ENCODE results near the gene SULT2A1.

The SULT2A1 gene

DNA sequence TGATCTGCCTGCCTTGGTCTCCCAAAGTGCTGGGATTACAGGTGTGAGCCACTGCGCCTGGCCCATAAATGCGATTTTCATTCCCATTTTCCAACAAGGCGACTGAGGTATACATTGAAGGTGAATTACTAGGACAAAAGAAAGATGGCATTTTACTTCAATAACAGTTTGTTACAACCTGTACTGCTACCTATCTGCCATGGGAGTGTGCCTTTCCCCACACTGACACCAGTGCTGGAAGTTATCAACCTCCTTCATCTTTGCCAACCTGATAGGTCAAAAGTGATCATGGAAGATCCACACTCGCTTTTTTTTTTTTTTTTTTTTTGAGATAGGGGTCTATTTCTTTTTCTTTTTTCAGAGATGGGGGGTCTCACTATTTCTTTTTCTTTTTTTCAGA is 53.4 kb downstream of the SULT2A1 start:
- no peak overlapping the region for H3K4me3 ChIP-seq (ENCODE audit: low read depth in 1 of 2, low read length in 2 of 2)
- DNase-seq, result no peak
- H3K9ac ChIP-seq (ENCODE audit: low read depth, low read length), result no peak overlapping the region
- no peaks in the 10 kb centered on the region for H4K20me1 ChIP-seq (ENCODE audit: insufficient read depth, low read length)
- no peaks in the 10 kb centered on the region for H3K27me3 ChIP-seq (ENCODE audit: insufficient read depth, low read length, poor library complexity)
- no peaks in the 10 kb centered on the region for H3K4me1 ChIP-seq (ENCODE audit: insufficient read depth, low read length)
- H3K4me2 ChIP-seq (ENCODE audit: insufficient read depth, low read length), result no peak overlapping the region
- no peak overlapping the region for H2AFZ ChIP-seq (ENCODE audit: low read depth, low read length)
- ATAC-seq (ENCODE audit: insufficient read depth, low read depth), result no peak
- H3K36me3 ChIP-seq (ENCODE audit: insufficient read depth, low read length), result no peaks in the 10 kb centered on the region
- no peak overlapping the region for H3K27ac ChIP-seq (ENCODE audit: low read length)
- no peaks in the 10 kb centered on the region for H3K9me3 ChIP-seq (ENCODE audit: insufficient read depth, low read length, severe bottlenecking)
- TF ChIP-seq, protein P1, sequence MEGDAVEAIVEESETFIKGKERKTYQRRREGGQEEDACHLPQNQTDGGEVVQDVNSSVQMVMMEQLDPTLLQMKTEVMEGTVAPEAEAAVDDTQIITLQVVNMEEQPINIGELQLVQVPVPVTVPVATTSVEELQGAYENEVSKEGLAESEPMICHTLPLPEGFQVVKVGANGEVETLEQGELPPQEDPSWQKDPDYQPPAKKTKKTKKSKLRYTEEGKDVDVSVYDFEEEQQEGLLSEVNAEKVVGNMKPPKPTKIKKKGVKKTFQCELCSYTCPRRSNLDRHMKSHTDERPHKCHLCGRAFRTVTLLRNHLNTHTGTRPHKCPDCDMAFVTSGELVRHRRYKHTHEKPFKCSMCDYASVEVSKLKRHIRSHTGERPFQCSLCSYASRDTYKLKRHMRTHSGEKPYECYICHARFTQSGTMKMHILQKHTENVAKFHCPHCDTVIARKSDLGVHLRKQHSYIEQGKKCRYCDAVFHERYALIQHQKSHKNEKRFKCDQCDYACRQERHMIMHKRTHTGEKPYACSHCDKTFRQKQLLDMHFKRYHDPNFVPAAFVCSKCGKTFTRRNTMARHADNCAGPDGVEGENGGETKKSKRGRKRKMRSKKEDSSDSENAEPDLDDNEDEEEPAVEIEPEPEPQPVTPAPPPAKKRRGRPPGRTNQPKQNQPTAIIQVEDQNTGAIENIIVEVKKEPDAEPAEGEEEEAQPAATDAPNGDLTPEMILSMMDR (IDR thresholded peaks at IDR 0.05; ENCODE audit: borderline replicate concordance, extremely low read depth, low read length, poor library complexity, severe bottlenecking), result no peak
- TF ChIP-seq EZH2 (IDR thresholded peaks at IDR 0.05; ENCODE audit: borderline replicate concordance, low read depth, low read length, severe bottlenecking), result no peak
- H3K79me2 ChIP-seq (ENCODE audit: insufficient read depth, low read length), result no peaks in the 10 kb centered on the region

DNA sequence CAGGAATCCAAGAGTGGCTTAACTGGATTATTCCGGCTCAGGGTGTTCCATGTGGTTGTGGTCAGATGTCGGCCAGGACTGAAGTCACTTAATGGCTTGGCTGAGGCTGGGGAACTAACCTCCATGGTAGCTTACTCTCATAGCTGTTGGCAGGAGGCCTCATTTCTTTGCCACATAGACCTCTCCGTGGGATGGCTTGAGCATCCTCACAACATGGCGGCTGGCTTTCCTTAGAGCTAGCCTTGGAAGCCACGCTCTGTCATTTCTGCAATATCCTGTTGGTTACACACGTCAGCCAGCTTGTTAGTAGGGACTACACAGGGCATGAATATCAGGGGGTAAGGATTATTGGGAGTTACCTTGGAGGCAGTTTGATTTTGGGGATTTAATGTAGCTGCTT is 59.3 kb downstream of the SULT2A1 start:
- Histone ChIP-seq H3K4me1 (ENCODE audit: insufficient read depth, low read length) (no peaks in the 10 kb centered on the region), H4K20me1 (ENCODE audit: insufficient read depth, low read length) (no peaks in the 10 kb centered on the region), H3K9me3 (ENCODE audit: insufficient read depth, low read length, severe bottlenecking) (no peaks in the 10 kb centered on the region), H3K36me3 (ENCODE audit: insufficient read depth, low read length) (no peaks in the 10 kb centered on the region), H3K4me3 (ENCODE audit: low read depth in 1 of 2, low read length in 2 of 2) (no peak overlapping the region), H3K9ac (ENCODE audit: low read depth, low read length) (no peak overlapping the region), H3K27ac (ENCODE audit: low read length) (no peak overlapping the region), H3K79me2 (ENCODE audit: insufficient read depth, low read length) (no peaks in the 10 kb centered on the region), H3K27me3 (ENCODE audit: insufficient read depth, low read length, poor library complexity) (peaks cover 3% of the 10 kb centered on the region), H3K4me2 (ENCODE audit: insufficient read depth, low read length) (no peak overlapping the region), H2AFZ (ENCODE audit: low read depth, low read length) (no peak overlapping the region)
- ATAC-seq (ENCODE audit: insufficient read depth, low read depth) (no peak), DNase-seq (no peak)
- no peak for TF ChIP-seq EZH2 (IDR thresholded peaks at IDR 0.05; ENCODE audit: borderline replicate concordance, low read depth, low read length, severe bottlenecking)
- TF ChIP-seq, protein P1 (IDR thresholded peaks at IDR 0.05; ENCODE audit: borderline replicate concordance, extremely low read depth, low read length, poor library complexity, severe bottlenecking), result no peak

DNA sequence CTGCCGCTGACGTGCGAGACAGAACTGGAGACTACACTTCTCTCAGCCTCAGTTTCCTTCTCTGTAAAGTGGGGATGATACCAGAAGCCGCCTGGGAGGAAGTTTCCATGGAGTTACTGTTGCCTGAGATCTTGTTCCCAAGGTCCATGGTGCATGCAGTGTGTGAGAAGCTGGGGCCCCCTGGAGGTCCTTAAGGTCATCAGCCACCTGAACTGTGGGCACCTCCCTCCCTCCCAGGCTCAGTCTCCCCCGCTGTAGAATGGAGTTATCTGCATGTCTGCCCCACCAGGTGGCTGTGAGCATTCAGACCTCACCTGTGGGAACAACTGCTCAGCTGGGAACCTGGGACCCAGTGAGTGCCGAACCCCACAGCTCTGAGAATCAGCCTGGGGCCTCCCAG is 61.7 kb downstream of the SULT2A1 start:
- TF ChIP-seq EZH2 (IDR thresholded peaks at IDR 0.05; ENCODE audit: borderline replicate concordance, low read depth, low read length, severe bottlenecking), result no peak
- TF ChIP-seq, protein P1 (IDR thresholded peaks at IDR 0.05; ENCODE audit: borderline replicate concordance, extremely low read depth, low read length, poor library complexity, severe bottlenecking), result no peak
- peaks cover 14% of the 10 kb centered on the region for H3K27me3 ChIP-seq (ENCODE audit: insufficient read depth, low read length, poor library complexity)
- H3K9ac ChIP-seq (ENCODE audit: low read depth, low read length), result no peak overlapping the region
- H3K27ac ChIP-seq (ENCODE audit: low read length), result no peak overlapping the region
- H3K9me3 ChIP-seq (ENCODE audit: insufficient read depth, low read length, severe bottlenecking), result no peaks in the 10 kb centered on the region
- DNase-seq, result no peak
- no peak overlapping the region for H2AFZ ChIP-seq (ENCODE audit: low read depth, low read length)
- no peaks in the 10 kb centered on the region for H4K20me1 ChIP-seq (ENCODE audit: insufficient read depth, low read length)
- H3K4me1 ChIP-seq (ENCODE audit: insufficient read depth, low read length), result no peaks in the 10 kb centered on the region
- no peak overlapping the region for H3K4me3 ChIP-seq (ENCODE audit: low read depth in 1 of 2, low read length in 2 of 2)
- no peak for ATAC-seq (ENCODE audit: insufficient read depth, low read depth)
- H3K36me3 ChIP-seq (ENCODE audit: insufficient read depth, low read length), result no peaks in the 10 kb centered on the region
- H3K79me2 ChIP-seq (ENCODE audit: insufficient read depth, low read length), result no peaks in the 10 kb centered on the region
- no peak overlapping the region for H3K4me2 ChIP-seq (ENCODE audit: insufficient read depth, low read length)
